HG03342 (cell line): ENCODE data around the gene RBPMS2.
"Not testable (repeated sequence)": the region's sequence is repeated elsewhere in the genome, so short reads cannot be mapped to it uniquely, and the experiment has no call there.

Experiments
- ATAC-seq: cut with Tn5 transposase; IDR thresholded peaks from one replicate; pipeline ENCODE4 v1.9.1; 2021; ENCODE audit warnings: mild to moderate bottlenecking, moderate library complexity; ENCODE audit not compliant: unreplicated experiment

Gene RBPMS2

GRCh38 chr15:64775551-64776401 is at the start of gene RBPMS2:
TSS of gene RBPMS2 (minus strand) at chr15:64775589. CDS start at chr15:64775319, 270 bp downstream.
- no peak for ATAC-seq

- peak; percentile 1 for ATAC-seq
These were observed 49.6 kb upstream of the RBPMS2 start for GRCh38 chr15:64824929-64825430.

- no peak for ATAC-seq
These were observed 41.1 kb upstream of the RBPMS2 start for GRCh38 chr15:64816452-64816851.

GRCh38 chr15:64814965-64815364 is 39.6 kb upstream of the RBPMS2 start:
- ATAC-seq, result not testable (repeated sequence)

GRCh38 chr15:64814283-64814682 is 38.9 kb upstream of the RBPMS2 start:
- not testable (repeated sequence) for ATAC-seq

GRCh38 chr15:64813075-64813474 is 37.7 kb upstream of the RBPMS2 start:
- ATAC-seq, result no peak

- no peak for ATAC-seq
These were observed 35.3 kb upstream of the RBPMS2 start for GRCh38 chr15:64810497-64811326.

- ATAC-seq, result no peak
These were observed 34.5 kb upstream of the RBPMS2 start for GRCh38 chr15:64809649-64810496.

- ATAC-seq, result no peak
These were observed 33.5 kb upstream of the RBPMS2 start for GRCh38 chr15:64808785-64809453.

- ATAC-seq, result no peak
These were observed 32.4 kb upstream of the RBPMS2 start for GRCh38 chr15:64807751-64808222.

GRCh38 chr15:64807051-64807749 is 31.8 kb upstream of the RBPMS2 start:
- ATAC-seq, result no peak

- ATAC-seq, result no peak
These were observed 31.1 kb upstream of the RBPMS2 start for GRCh38 chr15:64806509-64806908.

GRCh38 chr15:64804619-64805018 is 29.2 kb upstream of the RBPMS2 start:
- ATAC-seq, result no peak

- no peak for ATAC-seq
These were observed 28.1 kb upstream of the RBPMS2 start for GRCh38 chr15:64803526-64803925.

- no peak for ATAC-seq
These were observed 25.1 kb upstream of the RBPMS2 start for GRCh38 chr15:64800476-64800875.

- ATAC-seq, result not testable (repeated sequence)
These were observed 23.5 kb upstream of the RBPMS2 start for GRCh38 chr15:64798905-64799304.

GRCh38 chr15:64795921-64796320 is 20.5 kb upstream of the RBPMS2 start:
- ATAC-seq, result not testable (repeated sequence)

- not testable (repeated sequence) for ATAC-seq
These were observed 19.9 kb upstream of the RBPMS2 start for GRCh38 chr15:64795299-64795698.

GRCh38 chr15:64792282-64792681 is 16.9 kb upstream of the RBPMS2 start:
- no peak for ATAC-seq
